HG03060 (cell line): Measurements from ENCODE around the gene NES.

Experiments
- ATAC-seq: cut with Tn5 transposase; IDR thresholded peaks from one replicate; pipeline ENCODE4 v1.9.1; 2021; ENCODE audit warnings: low read depth, moderate number of reproducible peaks; ENCODE audit not compliant: unreplicated experiment

NES gene

DNA sequence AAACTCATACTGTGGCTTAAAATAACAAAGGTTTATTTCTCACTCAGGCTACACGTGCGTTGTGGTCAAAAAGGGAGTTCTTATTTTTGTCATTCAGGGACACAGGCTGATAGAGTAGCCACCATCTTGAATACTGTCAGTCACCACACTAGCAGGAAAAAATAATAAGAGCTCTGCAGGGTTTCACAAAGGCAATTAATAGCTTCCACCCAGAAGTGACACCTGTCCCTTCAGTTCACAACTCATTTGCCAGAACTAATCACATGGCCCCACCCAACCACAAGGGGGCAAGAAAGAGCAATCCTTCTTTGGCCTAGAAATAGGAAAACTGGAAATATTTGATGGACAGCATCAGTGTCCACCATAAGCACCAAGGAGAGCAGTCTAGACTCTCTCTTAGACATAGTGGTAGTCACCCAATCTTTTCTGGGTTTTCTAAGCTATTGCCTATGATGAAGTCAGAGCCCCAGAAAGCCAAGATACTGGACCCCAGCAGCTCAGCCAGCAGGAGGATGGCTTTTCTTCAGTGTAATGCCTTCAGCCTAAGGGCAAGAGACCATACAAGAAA is 49.8 kb downstream of the NES start:
- ATAC-seq = no peak

DNA sequence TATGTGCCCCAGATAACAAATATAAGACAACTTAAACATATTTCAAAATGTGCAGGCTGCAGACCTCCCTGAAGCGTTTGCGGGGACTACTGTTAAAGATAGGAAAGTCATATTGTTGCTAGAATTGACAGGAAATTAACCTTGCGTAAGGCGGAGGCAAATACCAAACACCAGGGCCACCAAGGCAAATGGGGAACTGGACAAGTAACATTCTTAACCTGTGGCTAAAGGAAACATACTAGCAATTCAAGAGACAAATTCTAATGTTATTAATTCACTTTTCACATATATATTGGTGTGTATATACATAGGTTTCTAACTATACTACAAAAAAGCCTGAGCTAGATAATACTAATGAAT is 51.1 kb downstream of the NES start:
- no peak for ATAC-seq

DNA sequence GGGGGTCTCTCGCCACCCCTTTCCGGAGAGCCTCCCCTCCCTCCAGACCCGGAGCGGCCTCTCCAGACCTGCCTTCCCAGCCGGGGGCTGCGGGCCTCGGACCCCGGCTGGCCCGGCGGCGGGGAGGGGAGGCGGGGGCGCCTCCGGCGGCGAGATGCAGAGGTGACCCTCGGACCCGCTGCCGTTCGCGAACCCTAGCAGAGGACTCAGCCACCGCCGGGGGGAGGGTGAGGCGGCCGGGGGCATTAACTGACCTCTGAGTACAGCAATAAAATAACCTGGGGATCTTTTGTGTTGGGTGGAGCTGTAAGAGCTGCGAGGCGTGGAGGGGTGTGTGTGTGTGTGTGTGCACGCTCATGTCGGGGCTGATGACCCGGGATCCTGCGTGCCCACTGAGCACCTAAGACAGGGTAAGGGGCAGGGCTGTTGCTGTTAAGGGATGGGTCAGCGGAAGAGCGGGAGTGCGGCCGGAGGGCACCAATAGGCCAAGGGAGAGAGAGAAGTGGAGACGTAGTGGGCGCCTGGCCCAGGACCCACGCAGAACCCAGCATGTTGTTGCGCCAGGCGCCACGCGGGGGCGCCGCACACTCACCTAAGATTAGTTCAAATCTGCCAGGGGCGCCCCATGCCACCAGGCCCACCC is 51.6 kb downstream of the NES start:
- ATAC-seq = no peak

DNA sequence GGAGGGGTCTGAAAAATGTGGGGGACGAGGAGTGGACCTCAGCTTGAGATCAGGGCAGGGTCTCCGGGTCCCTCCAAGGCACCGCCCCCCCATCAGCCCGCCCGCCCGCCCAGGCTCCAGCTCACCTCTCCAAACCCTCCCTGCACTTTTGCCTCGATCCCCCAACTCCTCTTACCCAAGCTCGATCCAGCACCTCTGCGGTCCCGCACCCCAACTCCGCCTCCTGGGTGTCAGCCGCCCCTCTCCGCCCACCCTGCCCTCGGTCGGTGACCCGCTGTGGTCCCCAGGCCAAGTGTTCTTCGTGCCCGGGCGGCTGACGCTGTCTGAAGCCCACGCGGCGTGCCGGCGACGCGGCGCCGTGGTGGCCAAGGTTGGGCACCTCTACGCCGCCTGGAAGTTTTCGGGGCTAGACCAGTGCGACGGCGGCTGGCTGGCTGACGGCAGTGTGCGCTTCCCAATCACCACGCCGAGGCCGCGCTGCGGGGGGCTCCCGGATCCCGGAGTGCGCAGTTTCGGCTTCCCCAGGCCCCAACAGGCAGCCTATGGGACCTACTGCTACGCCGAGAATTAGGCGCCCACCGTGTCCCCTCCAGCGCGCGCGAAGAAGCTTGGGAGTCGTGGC is 52.3 kb downstream of the NES start:
- no peak for ATAC-seq

DNA sequence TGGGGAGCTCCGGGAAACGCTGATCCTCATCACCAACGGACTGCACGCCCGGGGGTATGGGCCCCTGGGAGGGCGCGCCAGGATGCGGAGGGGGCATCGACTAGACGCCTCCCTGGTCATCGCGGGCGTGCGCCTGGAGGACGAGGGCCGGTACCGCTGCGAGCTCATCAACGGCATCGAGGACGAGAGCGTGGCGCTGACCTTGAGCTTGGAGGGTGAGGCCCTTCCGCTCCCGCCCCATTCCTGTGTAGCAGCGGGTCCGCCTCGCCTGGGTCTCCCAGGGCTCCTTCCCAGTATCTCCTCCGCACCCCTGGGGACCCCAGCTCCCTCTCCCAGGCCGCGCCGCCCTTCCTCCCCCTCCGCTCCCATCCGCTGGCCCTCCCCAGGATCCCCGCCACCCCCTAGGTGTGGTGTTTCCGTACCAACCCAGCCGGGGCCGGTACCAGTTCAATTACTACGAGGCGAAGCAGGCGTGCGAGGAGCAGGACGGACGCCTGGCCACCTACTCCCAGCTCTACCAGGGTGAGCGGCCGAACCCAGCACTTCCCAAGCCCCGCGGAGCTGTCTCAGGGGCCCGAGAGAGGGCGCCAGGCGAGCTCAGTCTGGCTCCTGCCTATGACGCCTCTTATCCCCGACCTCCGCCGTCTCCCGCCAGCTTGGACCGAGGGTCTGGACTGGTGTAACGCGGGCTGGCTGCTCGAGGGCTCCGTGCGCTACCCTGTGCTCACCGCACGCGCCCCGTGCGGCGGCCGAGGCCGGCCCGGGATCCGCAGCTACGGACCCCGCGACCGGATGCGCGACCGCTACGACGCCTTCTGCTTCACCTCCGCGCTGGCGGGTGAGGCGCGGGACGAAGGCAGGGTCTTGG is 53.0 kb downstream of the NES start:
- no peak for ATAC-seq

DNA sequence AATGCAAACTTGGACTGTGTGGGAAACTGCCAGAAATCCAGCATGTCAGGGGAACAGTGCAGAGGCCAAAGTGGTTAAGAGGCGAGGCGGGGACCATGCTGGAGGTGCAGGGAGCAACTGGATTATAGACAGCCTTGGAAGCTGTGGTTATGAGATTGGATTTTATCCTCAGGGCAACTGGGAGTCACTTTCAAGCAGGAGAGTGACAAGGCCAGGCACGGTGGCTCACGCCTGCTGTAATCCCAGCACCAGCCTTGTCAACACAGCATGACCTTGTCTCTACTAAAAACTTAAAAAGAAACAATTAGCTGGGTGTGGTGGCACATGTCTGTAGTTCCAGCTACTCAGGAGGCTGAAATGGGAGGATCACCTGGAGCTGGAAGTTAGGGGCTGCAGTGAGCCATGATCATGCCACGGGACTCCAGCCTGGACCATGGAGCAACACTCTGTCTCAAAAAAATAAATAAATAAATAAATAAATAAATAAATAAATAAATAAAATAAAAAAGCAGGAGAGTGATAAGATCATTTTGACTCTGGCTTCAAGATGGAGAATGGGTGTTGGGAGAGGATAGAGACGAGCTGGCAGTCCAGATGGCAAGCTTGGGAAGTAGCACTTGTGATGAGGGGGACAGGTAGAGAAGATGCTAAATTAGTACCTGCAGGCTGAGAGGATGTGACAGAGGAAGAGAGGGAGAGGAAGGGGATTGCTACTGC is 54.5 kb downstream of the NES start:
- no peak for ATAC-seq

DNA sequence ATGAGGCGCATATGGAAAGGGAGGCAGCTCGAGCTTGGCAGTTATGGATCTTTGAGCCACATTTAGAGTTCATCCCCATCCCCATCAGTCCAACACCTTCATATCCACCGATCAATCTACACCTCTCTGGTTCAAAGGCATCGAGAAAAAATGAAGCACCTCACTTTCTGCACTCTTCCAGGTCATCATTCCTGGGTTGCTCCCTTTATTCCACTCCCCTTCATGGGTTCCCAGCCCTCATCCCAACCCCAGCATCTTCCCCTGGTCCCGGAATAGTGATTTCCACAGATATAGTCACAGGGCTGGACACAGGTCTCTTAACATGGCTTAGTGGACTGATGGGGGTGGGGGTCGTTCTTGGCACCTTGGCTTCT is 57.6 kb downstream of the NES start:
- no peak for ATAC-seq

DNA sequence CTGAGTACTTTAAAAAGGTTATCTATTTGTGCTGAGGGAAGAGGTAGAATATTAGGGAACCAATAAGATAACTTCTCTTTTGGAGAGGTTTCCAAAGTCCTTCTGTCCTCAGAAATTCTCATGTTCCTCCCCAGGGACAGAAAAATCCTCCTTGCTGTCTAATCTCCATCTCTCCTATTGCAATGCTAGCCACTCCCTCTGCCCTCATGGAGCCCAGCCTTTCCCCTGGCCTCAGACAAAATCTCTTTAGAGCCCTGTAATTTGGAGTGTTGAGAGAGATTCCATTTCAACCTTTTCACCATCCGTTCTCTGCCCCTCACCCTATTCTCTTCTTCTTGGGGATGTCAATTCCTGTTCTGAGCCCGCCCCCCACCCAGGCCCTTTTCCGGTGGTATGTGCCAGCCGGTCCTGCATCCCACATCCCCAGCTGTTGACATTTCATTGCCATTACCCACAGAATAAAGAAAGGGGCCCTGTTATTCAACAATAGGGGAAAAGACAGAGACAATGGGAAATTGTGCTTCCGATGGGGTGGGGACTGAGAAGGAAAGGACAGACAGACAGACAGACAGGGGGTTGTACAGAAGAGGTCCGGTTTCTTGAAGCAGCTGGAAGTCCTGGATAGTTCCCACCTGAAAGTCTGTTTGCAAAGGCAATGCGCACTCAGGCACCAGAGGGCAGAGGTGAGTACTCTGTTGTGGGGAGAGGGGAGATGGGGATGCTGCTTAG is 58.2 kb downstream of the NES start, which contains the start of gene HAPLN2:
HAPLN2 (plus strand) TSS at position 563 of the 729 bp plus-strand sequence. CDS start 4,076 bp downstream, outside the sequence.
- ATAC-seq = no peak
